Measurements from ENCODE around the gene LHX1.

- TF ChIP-seq CTCF (IDR thresholded peaks at IDR 0.05; ENCODE audit: low read depth, low read length, poor library complexity, severe bottlenecking) (no peak), EZH2phosphoT487 (IDR thresholded peaks at IDR 0.05; ENCODE audit: borderline replicate concordance, low read length) (no peak)
Observed at GRCh38 chr17:36975922-36976515, 38.7 kb downstream of the LHX1 start.
